DMS153 (cell line): ENCODE data around the gene SETD3.

Source experiments
- DNase-seq: peaks from one replicate; lab custom pipeline; 2025; lab: John Stamatoyannopoulos, UW

The SETD3 gene

DNA sequence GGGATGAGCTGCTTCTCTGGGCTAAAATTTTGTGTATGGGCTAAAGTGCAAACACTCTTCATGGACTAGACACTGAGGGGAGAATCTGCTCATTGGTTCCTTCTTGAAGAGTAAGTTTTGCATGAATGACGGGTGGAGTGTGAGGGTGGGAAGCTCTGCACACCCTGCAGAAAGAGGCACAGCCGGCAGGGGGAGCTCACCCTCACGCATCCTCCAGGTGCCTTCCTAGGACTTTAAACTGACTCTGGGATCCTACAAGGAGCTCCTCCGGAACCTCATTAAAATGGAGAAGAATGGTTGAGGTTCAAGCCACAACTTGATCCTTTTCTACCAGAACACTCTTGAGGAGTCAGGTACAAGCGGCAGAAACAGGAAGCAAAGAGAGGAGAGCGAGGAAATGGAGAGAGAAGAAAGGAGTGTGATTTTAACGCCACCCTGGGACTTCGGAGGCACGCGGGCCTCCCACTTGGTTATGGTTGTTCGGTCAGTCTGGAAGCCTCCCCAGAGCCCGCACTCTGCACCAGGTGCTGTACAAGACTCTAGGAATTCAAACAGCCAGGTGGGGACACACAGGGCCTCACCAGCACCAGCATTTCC lies 87.5 kb downstream of the SETD3 start:
- no peak for DNase-seq

DNA sequence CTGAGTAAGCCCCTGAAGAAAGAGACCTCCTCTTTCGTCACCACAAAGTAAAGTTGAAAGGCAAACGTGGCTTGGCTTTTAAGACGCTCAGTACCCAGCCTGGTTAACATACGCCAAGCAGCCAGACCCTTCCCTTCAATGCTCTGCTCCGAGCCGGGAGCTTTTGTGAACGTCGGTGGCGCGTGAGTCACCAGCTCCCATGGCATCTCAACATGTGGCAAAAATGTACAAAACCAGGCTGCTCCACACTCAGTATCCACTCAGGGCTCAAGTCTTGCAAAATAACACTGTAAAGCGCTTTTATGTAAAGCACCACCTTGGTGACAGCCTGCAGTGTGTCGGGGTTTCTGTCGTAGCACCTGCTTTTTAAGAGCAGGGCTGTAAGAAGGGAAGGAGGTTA lies 89.0 kb downstream of the SETD3 start:
- DNase-seq = no peak

DNA sequence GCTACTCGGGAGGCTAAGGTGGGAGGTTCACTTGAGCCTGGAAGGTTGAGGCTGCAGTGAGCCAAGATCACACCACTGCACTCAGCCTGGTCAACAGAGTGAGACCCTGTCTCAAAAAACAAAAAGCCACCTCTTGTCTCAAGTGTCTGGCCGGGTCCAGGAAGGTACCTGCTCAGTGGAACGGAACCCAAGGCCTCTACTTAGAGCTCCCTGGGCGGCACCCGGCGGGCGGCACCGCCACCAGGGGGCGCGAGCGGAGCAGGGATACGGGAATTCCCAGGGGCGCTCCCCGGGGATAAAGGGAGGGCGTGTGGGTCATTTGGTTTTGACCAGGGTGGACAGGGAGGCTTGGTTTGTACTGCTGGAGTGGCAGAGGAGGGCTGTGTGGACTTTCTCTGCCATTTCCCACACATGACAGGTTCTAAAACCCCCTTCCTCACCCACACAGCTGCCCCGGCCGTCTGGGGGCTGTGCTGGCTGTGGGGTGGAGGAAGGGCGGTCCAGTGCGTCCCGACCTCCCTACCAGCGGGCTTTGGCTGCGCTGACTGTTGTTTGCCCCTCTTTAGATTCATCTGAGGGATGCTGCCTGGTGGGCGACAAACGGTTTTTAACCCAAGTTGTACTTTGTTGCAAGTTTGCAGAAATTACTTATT lies 91.4 kb downstream of the SETD3 start:
- DNase-seq = no peak

DNA sequence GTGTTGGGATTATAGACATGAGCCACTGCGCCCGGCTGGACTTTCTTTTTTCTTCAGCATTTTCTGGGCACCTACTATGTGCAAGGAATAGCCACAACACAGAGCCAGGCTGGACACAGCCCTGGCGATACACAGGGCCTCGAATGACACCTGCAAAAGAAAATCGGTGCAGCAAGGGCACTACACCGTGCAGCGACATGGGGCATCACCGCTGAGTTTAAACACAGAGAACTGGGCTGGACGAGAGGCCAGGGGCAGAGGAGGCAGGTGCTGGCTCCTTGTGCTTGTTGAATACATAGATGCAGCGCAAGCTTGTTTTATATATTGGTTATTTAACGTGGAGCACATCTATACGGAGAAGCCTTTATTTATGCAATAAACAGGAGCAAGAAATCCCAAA lies 92.4 kb downstream of the SETD3 start:
- no peak for DNase-seq

DNA sequence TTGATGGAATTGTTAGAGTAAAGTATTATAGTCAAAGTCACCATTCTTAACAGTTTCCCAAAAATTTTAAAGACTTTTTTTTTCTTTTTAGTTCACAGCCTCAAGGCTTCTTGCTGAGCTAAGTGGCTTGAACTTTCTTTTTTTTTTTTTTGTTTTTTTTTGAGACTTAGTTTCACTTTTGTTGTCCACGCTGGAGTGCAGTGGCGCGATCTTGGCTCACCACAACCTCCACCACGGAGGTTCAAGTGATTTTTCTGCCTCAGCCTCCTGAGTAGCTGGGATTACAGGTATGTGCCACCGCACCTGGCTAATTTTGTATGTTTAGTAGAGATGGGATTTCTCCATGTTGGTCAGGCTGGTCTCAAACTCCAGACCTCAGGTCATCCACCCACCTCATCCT lies 92.8 kb downstream of the SETD3 start:
- no peak for DNase-seq

DNA sequence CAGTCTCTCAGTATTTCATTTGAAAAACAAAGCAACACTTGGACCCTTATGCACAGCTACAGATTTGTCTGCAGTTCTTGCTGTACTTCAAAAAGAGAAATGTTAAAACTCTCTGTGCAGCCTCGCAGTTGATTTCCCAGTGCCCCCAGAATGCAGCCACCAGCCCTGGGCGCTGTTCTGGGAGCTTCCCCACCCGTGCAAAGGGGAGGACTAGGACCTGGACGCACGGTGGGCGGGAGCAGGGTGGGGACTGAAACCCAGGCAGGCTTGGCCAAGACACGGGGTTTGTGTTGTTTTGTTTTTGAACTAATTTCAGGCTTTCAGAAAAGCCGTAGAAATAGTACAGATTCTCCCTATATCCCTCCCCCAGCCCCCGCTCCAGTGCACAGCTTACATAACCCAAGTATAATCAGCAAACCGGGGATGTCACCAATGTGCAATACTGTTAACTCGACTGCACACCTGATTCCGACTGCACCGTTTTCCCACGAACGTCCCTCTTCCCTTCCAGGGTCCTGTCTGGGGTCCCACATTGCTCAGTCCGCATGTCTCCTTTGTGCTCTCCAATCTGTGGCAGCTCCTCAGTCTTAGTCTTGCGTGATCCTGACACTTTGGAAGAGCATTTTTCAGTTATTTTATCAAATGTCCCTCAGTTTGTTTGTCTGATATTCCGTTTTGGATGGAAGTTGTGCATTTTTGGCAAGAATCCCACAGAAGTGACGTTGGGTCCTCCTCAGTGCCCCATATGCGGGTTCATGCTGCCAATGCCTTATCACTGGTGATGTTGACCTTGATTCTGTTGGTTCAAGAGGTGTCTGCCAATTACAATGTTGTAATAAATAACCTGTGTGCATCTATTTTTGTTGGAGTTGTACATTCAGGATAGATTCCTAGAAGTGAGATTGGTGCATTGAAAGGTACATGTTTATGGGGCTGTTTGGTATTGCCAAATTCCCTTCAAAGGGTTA lies 95.9 kb downstream of the SETD3 start:
- no peak for DNase-seq

DNA sequence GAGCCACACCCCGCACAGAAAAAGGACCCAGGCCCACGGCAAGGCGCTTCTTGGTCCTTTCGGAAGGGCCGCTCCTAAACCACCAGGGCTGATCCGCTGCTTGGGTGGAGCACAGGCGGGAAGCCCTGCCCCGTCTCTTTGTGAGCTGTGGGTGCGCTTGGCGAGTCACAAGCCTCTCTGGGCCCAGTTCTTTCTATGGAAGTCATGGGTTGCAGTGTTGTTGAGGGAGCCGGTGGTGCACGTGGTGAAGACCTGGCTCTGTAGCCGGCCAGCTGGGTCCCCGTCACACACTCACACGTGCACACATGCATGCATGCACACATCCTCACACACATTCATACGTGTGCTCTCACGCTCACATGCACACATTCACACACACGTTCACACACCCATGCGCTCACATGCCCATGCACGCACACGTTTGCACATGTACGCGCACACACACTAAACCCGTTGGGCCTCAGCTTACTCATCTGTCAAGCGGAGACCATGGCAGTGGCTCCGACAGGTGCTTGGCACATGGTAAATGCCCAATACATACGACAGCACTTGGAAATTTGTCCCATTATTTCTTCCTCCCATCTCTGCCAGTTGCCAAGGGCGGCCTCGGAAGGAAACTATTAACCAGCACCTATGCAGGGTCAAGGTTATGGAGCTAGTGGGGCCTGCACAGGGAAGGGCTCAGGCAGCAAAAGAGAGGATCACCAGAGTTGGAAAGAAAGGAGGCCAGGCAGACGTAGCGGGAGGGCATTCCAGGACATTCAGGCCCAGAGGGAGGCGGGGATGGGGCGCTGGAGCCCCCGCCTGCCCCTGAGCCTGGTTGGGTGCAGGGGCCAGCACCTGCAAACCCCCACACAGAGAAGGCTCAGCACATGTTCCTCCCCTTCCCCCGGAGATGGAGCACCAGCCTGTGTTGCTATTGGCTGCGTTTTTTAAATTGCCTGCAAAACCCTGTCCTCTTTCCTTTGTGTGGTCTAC lies 96.9 kb downstream of the SETD3 start:
- DNase-seq = no peak

DNA sequence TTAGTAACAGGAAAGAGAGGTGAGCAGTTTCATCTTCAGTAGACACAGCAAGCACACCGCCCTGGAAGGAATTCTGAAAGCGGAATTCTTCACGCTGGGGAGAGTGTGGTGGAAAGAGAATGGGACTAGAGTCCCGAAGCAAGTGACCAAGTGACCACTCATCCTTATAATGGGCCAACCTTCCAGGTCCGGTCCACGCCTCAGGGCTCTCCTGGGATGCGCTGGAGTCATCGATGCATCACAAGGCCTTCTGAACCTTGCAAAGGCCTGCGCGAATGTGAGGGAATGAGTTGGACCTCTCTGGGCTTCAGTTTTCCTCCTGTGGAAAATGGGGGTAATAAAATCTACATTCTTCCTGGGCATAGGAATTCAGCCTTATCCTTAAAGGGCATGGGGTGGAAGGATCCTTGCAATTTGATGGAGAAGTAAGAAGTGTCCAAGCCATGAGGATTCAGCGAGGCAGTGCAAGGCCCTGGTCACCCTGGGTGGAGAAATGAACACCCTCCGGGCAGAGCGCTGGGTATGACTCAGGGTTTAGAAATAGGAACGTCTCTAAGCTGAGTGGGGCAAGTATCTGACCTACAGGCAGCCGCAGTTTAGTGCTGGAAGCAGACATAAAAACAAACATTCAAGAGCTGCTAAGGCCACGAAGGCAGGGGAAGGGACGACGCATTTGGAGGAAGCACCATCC lies 97.7 kb downstream of the SETD3 start:
- DNase-seq = no peak

DNA sequence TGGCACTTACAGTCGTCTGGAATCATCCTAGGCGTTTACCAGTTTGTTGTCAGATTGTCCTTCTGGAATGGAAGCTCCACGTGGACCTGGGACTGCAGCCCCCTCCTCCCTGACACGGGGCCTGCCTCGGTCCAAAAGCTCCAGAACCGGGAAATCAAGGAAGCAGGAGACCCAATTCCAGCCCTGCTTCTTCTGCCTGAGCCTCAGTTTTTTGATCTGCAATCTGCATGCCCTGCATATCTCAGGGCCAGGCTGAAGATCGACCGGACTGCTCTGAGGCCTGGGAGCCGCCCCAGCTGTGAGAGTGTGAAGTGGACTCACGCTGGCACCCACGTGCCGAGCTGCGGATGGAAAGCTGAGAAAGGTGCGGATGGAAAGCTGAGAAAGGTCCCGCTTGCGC lies 98.6 kb downstream of the SETD3 start:
- DNase-seq = no peak

DNA sequence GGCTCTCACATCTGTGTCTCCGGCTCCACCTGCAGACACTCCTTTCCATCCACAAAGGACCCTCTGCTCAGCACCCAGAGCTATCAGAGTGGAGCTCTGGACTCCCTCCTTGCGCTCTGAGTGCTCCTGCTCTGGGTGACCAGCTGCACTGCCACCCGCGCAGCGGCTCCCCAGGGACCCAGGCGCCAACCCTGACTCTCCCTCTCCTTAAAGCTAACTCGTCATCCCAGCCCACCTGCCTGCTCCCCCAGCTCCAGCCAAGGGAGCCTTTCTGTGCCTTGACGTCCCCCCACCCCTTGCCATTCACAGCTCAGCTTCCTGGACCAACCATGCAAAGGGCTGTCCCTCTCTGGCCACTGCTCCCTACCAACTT lies 99.0 kb downstream of the SETD3 start:
- no peak for DNase-seq

DNA sequence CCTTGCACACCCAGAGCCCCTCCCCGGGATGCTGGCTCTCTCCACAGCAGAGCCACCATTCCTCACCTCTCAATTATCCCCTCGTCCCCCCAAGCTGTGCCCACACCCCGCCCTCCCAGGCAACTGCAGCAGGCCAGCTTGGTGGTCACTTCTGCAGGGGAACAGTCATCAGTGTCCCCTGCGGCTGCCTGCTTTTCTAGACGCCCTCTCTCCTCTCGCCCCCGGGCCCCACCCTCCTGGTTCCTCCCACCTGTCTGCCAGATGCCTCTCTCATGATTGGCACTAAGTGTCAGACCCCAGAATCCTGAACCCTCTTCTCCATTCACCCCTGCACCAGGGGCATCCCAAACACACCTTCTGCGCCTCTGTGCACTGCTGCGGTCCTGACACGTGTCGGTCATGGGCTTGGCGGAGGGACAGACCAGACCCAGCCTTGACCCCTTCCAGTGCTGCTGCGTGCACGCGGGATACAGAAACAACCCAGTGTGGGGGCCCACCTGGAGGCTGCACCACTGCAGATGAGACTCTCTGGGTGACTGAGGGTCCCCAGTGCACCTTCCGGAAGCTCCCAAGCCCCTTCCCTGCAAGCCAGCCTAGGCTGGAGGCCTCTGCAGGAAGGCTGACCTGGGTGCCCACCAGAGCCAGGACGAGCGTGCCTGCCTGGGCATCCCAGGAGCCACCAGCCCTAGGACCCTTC lies 99.5 kb downstream of the SETD3 start:
- DNase-seq = no peak

DNA sequence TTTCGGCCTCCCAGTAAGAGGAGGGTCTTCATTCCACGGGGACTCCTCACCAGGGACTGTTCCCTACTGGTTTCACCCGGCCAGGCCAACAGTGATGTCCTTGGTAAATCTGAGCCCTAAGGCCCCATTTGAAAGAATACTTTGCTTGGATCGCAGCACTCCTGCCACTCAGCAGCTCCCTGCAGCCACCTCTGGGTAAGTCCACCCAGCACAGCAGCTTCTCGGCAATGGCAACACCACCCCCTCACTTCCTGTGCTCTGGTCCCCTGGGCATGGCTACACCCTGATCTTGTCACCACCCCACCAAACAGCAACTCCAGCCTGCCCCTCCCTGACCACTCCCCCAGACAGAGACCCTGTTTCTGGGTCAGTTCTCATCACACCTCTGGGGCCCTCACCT lies 100.3 kb downstream of the SETD3 start:
- DNase-seq = no peak

DNA sequence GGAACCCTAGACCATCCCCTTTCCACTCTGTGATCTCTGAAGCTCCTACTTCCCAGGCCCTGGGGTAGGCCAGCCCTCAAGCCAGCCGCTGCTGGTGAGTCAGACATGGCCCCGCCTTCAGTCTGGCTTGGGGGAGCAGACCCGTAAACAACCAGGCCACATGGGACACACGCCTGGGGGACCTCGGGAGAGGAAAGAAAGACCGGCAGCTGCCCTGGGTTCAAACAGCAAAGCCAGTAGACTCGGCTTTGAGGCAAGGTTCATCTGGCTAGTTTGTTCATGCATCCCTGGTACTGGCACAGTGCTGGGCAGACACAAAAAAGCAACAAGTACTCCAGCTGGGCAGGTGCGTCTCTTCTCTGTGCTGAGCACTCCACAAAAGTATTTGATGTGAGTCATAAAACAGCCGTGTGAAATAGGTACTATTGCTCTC lies 101.9 kb downstream of the SETD3 start:
- no peak for DNase-seq

DNA sequence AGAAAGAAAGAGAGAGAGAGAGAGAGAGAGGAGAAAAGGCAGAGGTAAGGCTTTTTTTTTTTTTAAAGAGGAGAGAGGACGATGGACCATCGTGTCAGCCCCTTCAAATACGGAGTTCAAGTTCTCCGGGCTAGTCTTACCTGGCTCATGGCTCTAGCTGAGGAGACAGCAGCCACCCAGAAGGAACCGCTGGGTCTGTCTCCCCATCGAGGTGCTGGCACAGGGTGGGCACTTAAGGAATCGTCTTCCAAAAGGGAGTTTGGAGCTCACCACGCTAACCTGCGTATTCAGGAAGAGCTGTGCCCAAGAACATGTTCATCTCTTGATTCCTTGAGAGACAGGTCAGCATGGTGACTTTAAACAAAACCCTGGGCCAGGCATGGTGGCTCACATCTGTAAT lies 102.7 kb downstream of the SETD3 start:
- no peak for DNase-seq

DNA sequence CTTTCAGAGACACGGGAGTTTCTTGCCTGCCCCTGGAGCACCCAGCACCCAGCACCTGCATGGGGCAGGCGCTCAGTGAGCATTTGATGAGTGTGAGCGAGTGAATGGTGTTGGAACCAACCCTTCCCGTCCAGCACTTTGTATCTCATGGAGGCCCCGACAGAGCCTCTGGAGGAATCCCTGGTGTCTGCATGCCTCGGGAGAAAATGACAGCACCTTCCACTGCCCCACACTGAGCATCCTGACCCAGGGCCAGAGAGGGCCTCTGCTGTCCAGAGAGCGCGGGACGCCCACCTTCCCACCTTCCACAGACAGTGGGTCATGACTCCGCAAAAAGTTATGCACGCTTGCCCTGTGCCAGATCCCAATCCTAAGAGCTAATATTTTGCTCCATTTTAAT lies 105.7 kb downstream of the SETD3 start:
- DNase-seq = no peak

DNA sequence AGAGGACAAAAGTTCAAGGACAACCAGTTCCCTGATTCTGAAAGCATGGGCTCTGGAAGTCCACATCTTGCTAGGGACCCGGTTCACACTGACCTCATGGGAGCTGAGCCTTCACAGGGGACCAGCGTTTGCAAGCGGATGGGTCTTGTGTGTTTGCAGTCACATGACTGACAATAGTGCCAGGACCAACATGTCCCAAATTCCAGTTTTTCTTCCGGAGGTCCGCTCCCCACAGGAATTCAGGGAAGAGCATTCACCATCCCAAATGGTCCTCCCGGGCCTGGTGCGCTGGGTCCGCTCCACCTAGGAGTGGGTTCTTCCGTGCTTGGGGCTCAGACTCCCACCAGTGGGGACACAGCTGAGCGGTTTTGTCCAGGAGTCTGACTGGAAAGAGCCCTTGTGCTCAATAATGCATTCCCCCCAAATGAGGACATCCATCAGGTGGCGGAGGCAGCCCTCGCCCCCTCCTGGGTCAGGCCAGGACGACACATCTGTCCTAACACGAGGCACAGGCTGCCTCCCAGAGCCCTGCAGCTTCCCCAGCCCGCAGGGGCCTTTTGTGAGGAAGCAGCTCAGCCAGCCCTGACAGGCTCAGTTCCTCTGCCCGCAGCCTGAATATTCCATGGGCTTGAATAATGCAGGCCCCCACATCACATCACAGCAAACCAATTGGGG lies 116.9 kb downstream of the SETD3 start:
- DNase-seq = no peak

DNA sequence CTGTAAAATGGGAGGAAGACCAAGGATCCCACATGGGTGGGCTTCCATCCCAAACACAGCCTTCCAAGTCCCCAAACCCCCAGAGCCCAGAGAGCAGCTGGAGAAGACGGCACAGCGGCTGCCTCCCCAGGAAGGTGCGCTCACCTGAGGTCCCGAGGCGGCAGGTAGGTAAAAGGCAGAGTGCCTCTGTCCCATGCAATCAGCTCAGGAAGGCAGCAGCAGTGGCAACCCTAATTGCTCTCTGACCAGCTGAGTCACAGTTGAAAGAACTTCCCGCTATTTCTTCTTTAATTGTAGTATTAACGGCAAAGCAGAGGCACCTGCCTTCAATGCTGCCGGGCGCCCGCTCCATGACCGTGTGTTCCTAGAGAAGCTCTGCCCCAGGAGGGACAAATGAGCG lies 117.6 kb downstream of the SETD3 start:
- no peak for DNase-seq

DNA sequence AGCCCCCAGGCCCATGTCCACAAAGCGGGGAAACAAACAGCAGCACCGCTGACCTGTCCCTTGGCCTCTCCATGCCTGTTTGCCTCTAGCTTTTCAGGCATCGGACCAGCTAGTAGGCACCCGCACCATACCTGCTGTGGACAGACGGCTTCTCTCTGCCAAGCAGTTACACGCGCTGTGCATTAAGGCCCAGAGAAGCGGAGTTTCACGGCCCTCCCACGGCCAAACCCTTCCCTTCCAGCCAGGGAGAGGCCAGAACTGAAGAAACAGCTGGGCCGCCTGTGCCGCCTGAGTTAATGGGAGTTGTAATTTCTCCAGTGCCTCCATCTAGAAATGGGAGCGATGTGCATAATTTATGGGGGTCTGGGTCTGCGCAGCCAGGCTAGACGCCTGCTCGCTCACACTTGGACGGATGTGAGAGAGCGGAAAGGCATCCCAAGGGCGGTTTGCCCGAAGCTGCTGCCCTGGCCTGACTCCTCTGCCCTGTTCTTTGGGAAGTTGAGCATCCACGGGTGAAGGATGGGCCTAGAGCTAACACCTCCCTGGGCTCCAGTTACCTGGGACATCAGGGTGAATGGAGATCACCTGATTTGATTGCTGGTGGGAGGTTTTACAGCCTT lies 119.0 kb downstream of the SETD3 start:
- DNase-seq = no peak

DNA sequence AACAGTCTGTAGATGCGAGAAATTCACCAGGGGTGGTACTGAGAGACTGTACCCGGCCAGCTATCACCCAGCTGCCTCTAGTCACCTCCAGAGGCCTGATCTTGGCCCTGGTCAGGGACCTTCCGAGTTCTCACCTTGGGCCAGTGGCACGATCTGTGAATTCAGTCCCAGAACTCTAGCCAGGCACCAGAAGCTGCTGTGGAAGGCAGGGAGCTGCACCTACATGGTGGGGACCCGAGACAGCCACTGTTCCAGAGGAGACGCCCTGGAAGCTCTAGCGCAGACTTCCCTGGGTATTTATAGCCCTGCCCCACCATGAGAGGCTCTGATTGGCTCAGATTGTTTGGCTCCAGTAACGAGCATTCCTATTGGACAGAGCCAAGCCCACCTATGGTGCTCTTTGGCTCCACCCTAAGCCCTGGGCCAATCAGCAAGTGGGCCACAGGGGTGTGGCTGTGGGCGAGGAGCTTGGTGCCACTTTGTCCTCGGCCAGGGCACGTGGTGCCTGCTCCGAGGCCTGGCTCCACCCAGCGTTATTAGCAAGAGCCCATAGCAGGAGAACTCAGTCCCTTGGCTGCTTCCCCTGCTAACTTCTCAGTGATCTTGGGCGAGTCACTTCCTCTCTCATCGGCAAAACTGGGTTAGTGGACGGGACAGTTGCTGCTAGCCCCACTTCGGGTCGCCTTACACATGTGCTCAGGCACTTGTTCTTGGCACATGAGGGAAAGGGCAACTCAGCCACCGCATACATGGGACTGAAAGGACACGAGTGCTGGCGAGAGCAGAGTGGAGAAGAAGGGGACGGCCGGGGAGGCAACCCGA lies 119.7 kb downstream of the SETD3 start:
- DNase-seq = no peak
